CD4-positive, alpha-beta T cell treated with Interleukin-17A for 1 hour (primary cell): ENCODE measurements around the gene TAS1R1.

Source experiments
- DNase-seq: peaks from one replicate; pipeline ENCODE4 v3.0.0-alpha.2; 2020

The TAS1R1 gene

DNA sequence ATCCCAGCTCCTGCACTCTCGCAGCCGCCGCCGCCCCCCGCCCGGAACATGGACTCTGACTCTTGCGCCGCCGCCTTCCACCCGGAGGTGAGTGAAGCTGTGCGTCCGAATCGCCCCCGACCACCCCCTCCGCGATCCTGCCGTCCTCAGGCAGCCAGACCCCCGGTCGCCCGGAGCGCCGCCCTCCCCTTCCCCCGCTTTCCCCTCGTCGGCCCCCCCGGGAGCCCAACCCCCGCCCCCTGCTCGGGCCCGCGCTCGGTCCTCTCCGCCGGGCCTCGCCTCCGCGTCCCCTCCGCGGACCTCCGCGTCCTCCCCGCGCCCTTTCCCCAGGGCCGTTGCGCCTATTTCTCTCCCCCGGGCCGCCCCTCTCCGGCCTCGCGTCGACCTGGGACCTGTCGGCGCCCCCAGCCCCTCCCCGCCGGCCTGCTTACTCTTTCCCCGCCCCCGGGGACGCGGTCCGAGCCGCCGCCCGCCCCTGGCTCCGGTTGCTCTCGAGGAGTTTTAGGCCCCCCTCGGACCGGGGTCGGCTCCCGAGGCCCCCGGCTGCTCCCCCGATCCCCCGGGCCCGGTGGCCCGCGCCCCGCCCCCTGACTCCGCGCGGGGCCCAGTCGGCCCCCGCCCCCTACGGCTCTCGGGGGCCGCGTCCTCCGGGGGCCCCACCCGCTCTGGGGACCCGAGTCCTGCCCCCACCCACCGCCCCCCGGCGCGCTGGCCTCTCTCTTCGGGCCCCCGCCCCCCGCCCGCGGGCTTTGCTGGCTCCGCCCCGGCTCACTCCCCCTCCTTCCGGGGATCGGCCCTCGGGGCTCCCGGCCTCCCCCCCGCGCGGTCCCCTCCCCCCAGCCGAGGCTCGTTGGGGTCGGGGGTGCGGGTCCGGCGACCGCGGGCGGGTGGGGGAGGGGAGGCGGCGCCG lies 59.2 kb downstream of the TAS1R1 start:
- DNase-seq: peak; percentile 60

DNA sequence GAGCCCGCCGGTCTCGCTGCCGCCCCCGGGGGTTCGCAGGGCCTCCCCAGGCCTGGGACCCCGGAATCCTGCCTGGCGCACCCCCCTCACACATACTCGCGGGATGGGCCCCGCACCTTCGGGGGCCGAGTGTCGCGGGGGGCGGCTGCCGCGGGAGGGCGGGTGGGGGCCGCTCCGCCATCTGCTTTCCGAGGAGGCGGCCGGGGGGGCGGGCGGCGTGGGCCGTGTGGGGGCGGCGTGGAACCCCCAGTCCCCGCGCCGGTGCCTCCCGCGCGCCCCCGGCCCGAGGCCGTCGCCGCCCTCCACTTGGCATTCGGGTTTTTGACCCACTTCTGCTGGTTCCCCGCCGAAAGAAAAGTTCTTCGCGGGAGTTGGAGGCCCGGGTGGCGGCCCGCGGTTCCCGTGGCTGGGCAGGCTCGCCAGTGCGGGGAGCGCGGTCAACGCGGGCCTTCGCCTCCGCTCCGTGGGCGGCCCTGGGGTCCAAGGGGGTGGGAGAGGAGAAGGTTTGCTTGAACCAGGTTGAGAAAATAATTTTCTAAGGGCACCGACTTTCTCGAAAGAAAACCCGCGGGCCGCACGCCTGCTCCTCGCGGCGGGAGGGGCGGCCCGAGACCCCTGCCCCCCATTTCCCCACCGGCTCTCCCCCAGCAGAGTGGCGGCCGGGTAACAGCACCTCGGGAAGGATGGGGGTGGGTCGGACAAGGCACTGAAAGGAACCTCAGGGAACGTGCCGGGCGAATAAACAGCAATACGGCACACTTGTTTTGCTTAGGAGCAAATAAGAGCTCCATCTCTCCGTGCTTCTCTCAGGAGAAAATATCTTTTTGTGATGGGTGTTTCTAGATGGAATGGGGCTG lies 60.0 kb downstream of the TAS1R1 start:
- peak; percentile 13 for DNase-seq

DNA sequence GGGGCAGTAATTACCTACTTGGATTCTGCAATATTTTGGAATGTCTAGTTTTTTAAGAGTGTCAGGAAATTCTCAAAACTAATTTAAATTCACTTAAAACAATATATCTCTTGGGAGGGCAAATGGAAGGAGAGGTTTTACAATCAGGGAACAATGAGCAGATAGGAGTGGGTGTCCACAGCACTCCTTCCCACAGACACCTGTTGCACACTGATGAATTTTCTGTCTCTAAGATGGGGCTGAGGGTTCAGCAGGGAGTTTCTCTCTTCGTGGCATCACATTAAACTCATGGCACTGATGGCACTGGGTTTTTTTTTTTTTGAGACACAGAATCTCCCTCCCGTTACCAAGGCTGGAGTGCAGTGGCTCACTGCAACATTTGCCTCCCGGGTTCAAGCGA lies 63.9 kb downstream of the TAS1R1 start:
- no peak for DNase-seq

DNA sequence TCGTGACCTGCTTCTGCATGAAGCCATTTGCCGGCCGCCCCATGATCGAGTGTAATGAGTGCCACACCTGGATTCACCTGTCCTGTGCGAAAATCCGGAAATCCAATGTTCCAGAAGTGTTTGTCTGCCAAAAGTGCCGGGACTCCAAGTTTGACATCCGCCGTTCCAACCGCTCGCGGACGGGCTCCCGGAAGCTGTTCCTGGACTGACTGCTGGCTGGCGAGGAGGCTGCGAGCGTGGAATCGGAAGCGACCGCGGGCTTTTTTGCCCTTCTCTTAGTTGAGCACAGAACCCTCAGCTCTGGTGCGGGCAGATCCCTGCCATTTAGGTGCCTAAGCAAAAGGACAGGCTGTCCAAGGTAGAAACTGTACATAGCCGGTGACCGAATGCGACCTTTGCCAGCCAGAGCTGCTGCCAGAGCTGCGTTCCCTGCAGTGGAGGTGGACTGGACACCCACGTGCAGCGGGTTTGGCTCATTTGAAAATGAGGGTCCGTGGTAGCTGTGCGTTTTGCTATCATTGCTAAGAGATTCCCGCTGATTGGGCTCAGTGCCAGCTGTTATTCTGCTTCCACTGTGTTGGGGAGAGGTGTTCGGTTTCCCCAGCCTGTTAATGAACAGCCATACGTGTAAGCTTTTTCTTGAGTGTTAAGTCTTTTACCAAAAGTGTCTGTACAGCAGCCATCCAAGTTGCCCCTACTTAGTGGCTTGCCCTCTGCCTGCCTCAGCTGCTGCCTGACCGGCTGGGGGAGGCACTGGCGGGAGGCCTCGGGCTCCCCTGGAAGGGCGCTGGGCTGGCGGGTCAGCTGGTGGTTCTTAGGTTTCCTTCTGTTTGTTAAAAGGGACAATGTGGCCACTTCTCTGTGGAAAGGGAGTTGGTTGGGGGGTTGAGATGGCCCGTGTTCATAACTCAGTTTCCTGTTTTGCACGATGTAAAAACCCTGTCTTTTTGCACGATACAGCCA lies 66.6 kb downstream of the TAS1R1 start:
- DNase-seq: no peak

DNA sequence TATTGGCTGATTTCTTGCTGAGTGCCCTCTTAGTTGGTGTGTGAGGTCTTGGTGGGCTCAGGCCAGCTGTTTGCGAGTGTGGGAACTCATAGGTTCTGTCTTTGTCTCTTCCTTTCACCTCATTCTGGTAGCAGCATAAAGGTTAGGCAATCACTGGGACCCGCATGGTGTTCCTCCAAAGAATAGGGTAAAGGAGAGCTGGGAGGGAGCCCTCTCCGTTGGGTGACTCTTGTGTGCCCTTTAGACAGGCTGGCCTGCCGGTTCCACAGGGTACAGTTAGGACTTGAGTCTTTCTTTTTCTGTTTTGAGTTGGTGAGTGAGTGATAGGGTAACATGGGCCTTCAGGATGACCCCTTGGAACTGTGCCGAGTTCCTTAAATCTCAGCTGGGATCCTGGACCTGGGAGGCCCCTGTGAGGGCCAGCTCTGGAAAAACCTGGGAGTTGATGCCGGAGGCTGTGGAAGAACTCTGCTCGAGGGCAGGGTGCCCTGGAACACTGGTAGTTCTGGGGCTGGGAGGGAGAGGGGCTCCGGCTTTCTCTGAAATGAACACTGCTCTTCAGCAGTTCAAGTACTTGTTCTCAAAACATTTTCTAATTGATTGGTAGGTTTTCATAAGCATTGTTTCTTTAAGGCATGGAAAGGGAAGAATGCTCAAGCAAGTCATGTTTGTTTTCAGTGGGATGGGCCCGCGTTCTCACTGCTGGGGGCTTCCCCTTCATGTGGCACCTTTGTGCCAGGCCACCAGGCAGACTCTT lies 67.5 kb downstream of the TAS1R1 start:
- no peak for DNase-seq

DNA sequence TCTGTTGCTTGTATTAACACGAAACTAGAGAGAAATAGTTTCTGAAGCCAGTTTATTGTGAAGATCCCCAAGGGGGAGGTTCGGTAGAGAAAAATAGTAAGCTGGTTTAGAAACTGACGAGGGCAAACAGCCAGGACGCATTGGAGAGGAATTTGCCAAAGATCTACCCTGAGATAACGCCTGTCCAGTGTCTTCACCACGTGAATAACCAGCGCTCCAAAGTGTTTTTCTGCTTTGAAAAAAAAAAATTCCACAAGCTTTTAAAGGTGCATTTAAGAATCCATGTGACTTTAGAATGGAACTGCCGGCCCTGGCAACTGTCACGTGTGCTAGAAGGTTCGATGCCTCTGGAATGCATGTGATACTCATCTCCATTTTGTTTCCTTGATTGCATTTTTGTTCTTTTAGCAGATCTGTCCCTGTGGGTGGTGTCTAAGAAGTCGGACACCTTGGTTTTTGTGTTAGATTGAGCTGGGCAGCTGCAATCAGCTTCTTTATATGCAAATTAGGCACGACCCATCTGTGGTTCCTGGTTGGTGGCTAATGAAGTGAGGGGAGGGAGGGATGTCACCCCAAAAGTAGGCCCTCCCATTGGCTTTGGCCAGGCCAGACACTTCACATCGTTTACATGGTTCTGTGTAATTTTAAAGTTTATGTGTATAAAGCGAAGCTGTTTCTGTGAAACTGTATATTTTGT lies 68.3 kb downstream of the TAS1R1 start:
- DNase-seq: no peak

DNA sequence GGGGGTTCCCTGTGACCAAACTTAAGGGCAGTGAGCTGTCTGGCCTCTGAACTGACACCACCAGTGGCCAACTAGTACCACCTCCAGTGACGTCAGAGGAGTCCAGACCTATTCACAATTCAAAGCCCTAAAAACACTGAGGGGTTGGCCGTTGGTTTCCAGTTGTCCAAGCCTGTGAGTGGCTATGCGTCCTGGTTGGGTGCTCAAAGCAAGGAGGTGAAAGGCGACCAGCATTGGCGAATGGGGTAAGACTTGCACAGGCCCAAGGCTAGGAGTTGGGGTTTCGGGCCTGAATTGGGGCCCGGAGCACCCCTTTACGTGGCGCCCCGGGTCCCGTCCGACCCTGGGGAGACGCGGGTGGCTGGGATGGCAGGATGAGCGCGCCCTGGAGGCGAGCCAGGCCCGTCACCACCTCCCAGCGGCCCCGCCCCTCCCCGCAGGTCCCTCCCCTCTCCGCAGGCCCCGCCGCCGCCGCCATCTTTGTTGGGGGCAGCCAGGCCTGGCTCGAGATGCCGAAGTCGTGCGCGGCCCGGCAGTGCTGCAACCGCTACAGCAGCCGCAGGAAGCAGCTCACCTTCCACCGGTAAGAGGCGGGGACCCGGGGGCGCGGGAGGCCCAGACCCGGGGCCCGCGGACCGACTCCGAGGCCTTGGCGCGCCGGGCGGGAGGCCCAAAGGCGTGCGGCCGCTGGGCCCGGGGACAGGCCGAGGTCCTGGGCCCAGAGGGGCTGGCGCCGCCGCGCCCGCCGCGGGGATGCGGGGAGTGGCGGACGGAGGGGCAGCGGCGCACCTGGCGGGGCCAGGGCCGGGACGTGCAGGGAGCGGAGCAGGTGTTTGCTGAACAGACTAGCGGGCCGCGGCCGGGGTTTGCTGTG lies 69.8 kb downstream of the TAS1R1 start, which contains the start of gene THAP3:
TSS of gene THAP3 (plus strand) at position 159 of the 874 bp plus-strand sequence. CDS start at position 510, 351 bp downstream.
- DNase-seq: peak; percentile 92

DNA sequence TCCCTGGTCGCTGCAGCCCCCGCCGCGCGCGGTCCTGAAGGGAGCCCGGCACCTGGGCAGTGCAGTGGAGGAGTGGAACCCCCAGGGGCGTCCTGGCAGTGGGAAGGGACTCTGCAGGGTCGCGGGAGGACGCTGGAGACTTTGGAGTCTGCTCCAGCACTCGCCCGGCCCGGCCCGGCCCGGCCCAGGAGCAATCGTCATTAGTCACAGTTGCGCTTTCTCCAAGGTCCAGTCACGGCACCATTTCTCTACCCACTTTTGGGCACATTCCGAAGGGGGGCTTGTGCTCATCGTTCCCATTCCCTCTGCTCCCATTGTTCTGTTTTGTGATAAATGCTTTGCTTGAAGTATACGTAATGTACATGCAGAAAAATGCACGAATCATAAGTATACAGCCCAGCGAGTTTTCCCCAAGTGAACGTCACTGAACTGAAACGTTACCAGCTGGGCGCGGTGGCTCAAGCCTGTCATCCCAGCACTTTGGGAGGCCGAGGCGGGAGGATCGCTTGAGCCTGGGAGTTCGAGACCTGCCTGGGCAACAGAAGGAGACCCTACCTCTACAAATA lies 70.6 kb downstream of the TAS1R1 start:
- DNase-seq: peak; percentile 16

DNA sequence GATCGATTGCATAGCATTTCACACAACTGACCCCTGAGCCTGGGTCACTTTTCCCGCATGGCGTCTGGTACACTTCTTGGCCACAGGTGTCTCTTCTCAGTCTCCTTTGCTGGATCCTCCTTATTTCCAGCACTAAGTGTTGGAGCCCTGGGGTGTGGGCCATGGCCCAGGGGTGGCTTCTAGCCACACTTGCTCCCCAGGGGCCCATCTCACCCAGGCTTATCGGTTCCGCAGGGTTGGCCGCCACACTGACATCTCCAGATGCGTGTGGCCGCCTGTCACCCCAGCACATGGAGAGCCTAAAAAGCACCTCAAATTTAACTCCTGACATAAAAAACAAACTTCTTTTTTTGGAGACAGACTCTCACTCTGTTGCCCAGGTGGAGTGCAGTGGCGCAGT lies 71.9 kb downstream of the TAS1R1 start:
- no peak for DNase-seq

DNA sequence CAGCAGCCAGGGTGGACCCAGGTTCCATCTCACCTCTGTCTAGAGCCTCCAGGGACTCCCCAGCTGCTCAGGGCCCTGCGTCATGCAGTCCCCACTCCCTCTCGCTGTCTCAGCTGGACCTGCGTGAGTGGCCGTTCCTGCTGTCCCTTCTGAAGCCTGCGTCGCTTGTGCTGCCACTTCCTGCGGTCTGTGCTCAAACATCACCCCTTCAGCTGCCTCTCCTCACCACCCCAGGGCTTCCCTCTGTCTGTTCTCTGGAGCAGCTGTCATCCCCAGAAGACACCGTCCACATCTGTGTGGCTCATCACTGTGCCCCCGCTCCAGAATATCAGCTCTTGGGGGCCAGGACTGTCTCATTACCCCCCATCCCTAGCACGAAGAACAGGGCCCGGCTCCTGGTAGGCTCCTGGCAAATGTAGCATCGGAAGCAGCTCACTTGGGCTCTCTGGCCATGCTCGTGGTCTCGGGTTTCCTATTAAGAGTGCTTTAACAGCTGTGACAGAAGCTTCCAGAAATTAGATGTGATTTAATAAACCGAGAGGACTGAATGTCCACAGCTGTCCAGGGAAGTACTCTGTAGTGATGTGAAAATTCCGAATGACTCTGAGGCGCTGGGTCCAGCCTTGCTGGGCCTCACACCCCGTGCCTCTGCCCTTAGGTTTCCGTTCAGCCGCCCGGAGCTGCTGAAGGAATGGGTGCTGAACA lies 72.9 kb downstream of the TAS1R1 start:
- no peak for DNase-seq

DNA sequence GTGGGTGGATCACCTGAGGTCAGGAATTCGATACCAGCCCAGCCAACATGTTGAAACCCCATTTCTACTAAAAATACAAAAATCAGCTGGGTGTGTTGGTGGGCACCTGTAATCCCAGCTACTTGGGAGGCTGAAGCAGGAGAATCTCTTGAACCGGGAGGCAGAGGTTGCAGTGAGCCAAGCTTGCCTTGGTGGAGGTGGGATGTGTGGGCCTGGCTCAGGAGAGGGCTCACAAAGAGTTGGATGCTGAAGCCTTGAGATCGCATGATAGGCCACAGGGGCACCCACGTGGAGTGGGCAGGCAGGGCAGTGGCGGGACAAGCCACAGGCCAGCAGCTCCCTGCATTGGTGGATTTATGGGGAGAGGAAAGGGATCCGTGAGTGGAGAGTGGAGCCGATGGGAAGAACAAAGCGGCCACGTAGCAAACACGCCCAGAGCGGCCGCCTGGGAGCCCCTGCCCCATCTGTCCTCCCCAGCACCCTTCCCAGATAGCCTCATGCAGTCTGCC lies 73.9 kb downstream of the TAS1R1 start:
- DNase-seq: no peak
